ENCODE data around the gene EXPH5. TPM values are rescaled to one million over a fixed set of nuclear protein-coding genes. Genes with fewer than 3 reads are reported as not detected.

EXPH5 gene
- total RNA-seq, 1 donor from 2014 or later: 7.6 TPM

- TF ChIP-seq, protein P1, sequence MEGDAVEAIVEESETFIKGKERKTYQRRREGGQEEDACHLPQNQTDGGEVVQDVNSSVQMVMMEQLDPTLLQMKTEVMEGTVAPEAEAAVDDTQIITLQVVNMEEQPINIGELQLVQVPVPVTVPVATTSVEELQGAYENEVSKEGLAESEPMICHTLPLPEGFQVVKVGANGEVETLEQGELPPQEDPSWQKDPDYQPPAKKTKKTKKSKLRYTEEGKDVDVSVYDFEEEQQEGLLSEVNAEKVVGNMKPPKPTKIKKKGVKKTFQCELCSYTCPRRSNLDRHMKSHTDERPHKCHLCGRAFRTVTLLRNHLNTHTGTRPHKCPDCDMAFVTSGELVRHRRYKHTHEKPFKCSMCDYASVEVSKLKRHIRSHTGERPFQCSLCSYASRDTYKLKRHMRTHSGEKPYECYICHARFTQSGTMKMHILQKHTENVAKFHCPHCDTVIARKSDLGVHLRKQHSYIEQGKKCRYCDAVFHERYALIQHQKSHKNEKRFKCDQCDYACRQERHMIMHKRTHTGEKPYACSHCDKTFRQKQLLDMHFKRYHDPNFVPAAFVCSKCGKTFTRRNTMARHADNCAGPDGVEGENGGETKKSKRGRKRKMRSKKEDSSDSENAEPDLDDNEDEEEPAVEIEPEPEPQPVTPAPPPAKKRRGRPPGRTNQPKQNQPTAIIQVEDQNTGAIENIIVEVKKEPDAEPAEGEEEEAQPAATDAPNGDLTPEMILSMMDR (IDR thresholded peaks at IDR 0.05; ENCODE audit: insufficient read depth, low read length, severe bottlenecking): no peak
- Histone ChIP-seq H3K36me3 (ENCODE audit: control insufficient read depth, insufficient read depth, low read length) (no peaks in the 10 kb centered on the region), H3K27me3 (ENCODE audit: control insufficient read depth, insufficient read depth, low read length) (no peaks in the 10 kb centered on the region), H3K4me3 (ENCODE audit: low read depth, low read length) (no peak overlapping the region)
- DNase-seq (ENCODE audit: low read depth): no peak
- FAIRE-seq: no peak
Measured at GRCh38 chr11:108525161-108525560, 68.4 kb downstream of the EXPH5 start.

- DNase-seq (ENCODE audit: low read depth): no peak
- no peaks in the 10 kb centered on the region for H3K36me3 ChIP-seq (ENCODE audit: control insufficient read depth, insufficient read depth, low read length)
- FAIRE-seq: no peak
Measured at GRCh38 chr11:108524422-108524821, 69.1 kb downstream of the EXPH5 start.

GRCh38 chr11:108522318-108522717 lies 71.2 kb downstream of the EXPH5 start:
- no peak overlapping the region for H3K4me3 ChIP-seq (ENCODE audit: low read depth, low read length)
- FAIRE-seq (no peak), DNase-seq (ENCODE audit: low read depth) (no peak)
- no peaks in the 10 kb centered on the region for H3K36me3 ChIP-seq (ENCODE audit: control insufficient read depth, insufficient read depth, low read length)
- H3K27me3 ChIP-seq (ENCODE audit: control insufficient read depth, insufficient read depth, low read length): no peaks in the 10 kb centered on the region
- TF ChIP-seq, protein P1 (IDR thresholded peaks at IDR 0.05; ENCODE audit: insufficient read depth, low read length, severe bottlenecking): no peak

More at GRCh38 chr11:108524422-108524821, 69.1 kb downstream of the EXPH5 start:
- TF ChIP-seq, protein P1 (IDR thresholded peaks at IDR 0.05; ENCODE audit: insufficient read depth, low read length, severe bottlenecking): no peak
- no peaks in the 10 kb centered on the region for H3K27me3 ChIP-seq (ENCODE audit: control insufficient read depth, insufficient read depth, low read length)
- no peak overlapping the region for H3K4me3 ChIP-seq (ENCODE audit: low read depth, low read length)

DNA sequence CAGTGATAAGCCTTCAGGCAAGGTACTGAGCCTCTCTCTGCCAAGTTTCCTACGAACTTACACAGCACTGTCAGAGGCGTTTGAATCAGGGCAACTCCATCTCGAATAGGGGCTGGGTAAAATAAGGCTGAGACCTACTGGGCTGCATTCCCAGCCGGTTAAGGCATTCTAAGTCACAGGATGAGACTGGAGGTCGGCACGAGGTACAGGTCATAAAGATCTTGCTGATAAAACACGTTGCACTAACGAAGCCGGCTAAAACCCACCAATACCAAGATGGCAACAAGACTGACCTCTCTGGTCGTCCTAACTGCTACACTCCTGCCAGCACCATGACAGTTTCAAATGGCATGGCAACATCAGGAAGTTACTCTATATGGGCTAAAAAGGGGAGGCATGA lies 75.0 kb downstream of the EXPH5 start:
- TF ChIP-seq, protein P1 (IDR thresholded peaks at IDR 0.05; ENCODE audit: insufficient read depth, low read length, severe bottlenecking): no peak

GRCh38 chr11:108516125-108516524 lies 77.4 kb downstream of the EXPH5 start:
- H3K27me3 ChIP-seq (ENCODE audit: control insufficient read depth, insufficient read depth, low read length): no peaks in the 10 kb centered on the region
- H3K4me3 ChIP-seq (ENCODE audit: low read depth, low read length): no peak overlapping the region
- H3K36me3 ChIP-seq (ENCODE audit: control insufficient read depth, insufficient read depth, low read length): peaks cover 1% of the 10 kb centered on the region
- TF ChIP-seq, protein P1 (IDR thresholded peaks at IDR 0.05; ENCODE audit: insufficient read depth, low read length, severe bottlenecking): no peak
- DNase-seq (ENCODE audit: low read depth) (no peak), FAIRE-seq (no peak)

More for the DNA sequence above, 75.0 kb downstream of the EXPH5 start:
- no peaks in the 10 kb centered on the region for H3K27me3 ChIP-seq (ENCODE audit: control insufficient read depth, insufficient read depth, low read length)
- FAIRE-seq: no peak
- peaks cover 1% of the 10 kb centered on the region for H3K36me3 ChIP-seq (ENCODE audit: control insufficient read depth, insufficient read depth, low read length)
- no peak overlapping the region for H3K4me3 ChIP-seq (ENCODE audit: low read depth, low read length)
- DNase-seq (ENCODE audit: low read depth): no peak

DNA sequence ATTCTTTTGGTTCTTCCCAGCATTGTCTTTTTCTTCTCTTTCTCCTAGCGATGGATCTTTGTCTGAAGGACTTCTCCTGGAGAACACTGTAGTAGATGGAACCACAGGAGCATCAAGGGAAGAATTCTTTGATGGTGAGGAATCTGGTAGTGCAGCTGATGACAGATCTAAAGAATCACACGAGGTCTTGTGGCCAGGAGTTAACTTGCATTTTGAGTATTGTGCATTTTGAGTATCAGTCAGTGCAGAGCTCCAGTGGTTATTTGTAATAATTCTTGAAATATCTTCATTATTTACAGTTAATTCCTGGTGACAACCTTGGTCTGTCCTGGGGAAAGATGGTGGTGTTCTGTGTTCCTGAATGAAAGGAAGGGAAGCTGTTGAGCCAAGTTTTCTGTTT lies 80.9 kb downstream of the EXPH5 start:
- Histone ChIP-seq H3K36me3 (ENCODE audit: control insufficient read depth, insufficient read depth, low read length) (peaks cover 1% of the 10 kb centered on the region), H3K27me3 (ENCODE audit: control insufficient read depth, insufficient read depth, low read length) (no peaks in the 10 kb centered on the region), H3K4me3 (ENCODE audit: low read depth, low read length) (no peak overlapping the region)
- DNase-seq (ENCODE audit: low read depth) (no peak), FAIRE-seq (no peak)
- TF ChIP-seq, protein P1 (IDR thresholded peaks at IDR 0.05; ENCODE audit: insufficient read depth, low read length, severe bottlenecking): no peak
